Panc1 (cell line): ENCODE measurements around the gene MORN1. TPM values are rescaled to one million over a fixed set of nuclear protein-coding genes. Genes with fewer than 3 reads are reported as not detected.

Source experiments
- ATAC-seq: fragments of 200-7000 bp; cut with Tn5 transposase; 2 replicates; pipeline ENCODE4 v1.9.1; 2020; ENCODE audit warnings: mild to moderate bottlenecking, moderate library complexity
- BruUV-seq: library from RNA; stranded (reverse); fragments of 400-500 nt; replicated peaks from 2 replicates; lab custom pipeline; 2021; lab: Mats Ljungman, UMichigan
- CTCF ChIA-PET: fragments of 300-600 bp; sonication (Branson Sonifier 250); formaldehyde crosslinking; loops from one replicate; lab custom pipeline; 2022; ENCODE audit warnings: antibody characterized with exemption; lab: Charles Lee
- POLR2A ChIA-PET: fragments of 300-600 bp; sonication (Branson Sonifier 250); formaldehyde crosslinking; loops from one replicate; lab custom pipeline; 2022; ENCODE audit warnings: antibody characterized with exemption; lab: Charles Lee
- DNase-seq: peaks from one replicate; pipeline ENCODE4 v3.0.0-alpha.2; 2010; ENCODE audit warnings: low read depth, low spot score
- H3K27ac ChIP-seq: 2 replicates; pipeline ENCODE4 v1.5.1; 2011; ENCODE audit warnings: mild to moderate bottlenecking, low read length, inconsistent platforms
- H3K27me3 ChIP-seq: fragments of 200-500 bp; sonication (Bioruptor generic); 2 replicates; pipeline ENCODE4 v1.6.0; 2014; ENCODE audit warnings: low read length, inconsistent platforms; ENCODE audit not compliant: control insufficient read depth, insufficient read depth
- H3K36me3 ChIP-seq: fragments of 200-500 bp; sonication (Bioruptor generic); 2 replicates; pipeline ENCODE4 v1.5.1; 2014; ENCODE audit warnings: inconsistent platforms, mild to moderate bottlenecking, low read length, moderate library complexity; ENCODE audit not compliant: control insufficient read depth, insufficient read depth
- H3K4me1 ChIP-seq: 2 replicates; pipeline ENCODE4 v1.5.1; 2011; ENCODE audit warnings: inconsistent platforms, mild to moderate bottlenecking, low read length, moderate library complexity; ENCODE audit not compliant: control insufficient read depth, insufficient read depth
- H3K4me3 ChIP-seq, 2 experiments: 2 replicates each; pipeline ENCODE4 v1.5.1; 2011 to 2012; ENCODE audit warnings: low read depth in 2 of 2, low read length in 2 of 2, mild to moderate bottlenecking in 2 of 2, inconsistent platforms in 1 of 2, moderate library complexity in 1 of 2
- H3K9me3 ChIP-seq: fragments of 200-500 bp; sonication (Bioruptor generic); 2 replicates; pipeline ENCODE4 v1.5.1; 2014; ENCODE audit warnings: low read depth, mild to moderate bottlenecking, inconsistent platforms, low read length, moderate library complexity; ENCODE audit not compliant: control insufficient read depth, insufficient read depth
- CTCF ChIP-seq: fragments of 450-650 bp; IDR thresholded peaks from 2 replicates; pipeline ENCODE4 v1.5.1; 2017; ENCODE audit warnings: mild to moderate bottlenecking
- POLR2AphosphoS5 ChIP-seq: IDR thresholded peaks from 2 replicates; pipeline ENCODE4 v1.6.1; 2012; ENCODE audit warnings: mild to moderate bottlenecking, low read depth, low read length, moderate library complexity
- REST ChIP-seq, 2 experiments: IDR thresholded peaks; 2 replicates each; pipeline ENCODE4 v1.6.1; 2011 to 2012; ENCODE audit warnings: low read depth in 2 of 2, control low read depth in 1 of 2, low read length in 1 of 2, mild to moderate bottlenecking in 1 of 2, moderate library complexity in 1 of 2; ENCODE audit not compliant: insufficient read depth in 1 of 2
- SIN3A ChIP-seq: IDR thresholded peaks from 2 replicates; pipeline ENCODE4 v1.6.1; 2012; ENCODE audit warnings: low read depth, mild to moderate bottlenecking, low read length, moderate library complexity, borderline replicate concordance; ENCODE audit not compliant: insufficient read depth
- TCF7L2 ChIP-seq: IDR thresholded peaks from 2 replicates; pipeline ENCODE4 v1.6.1; 2011; ENCODE audit warnings: mild to moderate bottlenecking, low read depth, low read length, inconsistent platforms
- in situ Hi-C: cut with HindIII; loops from 2 replicates; pipeline ENCODE4 v1.10.0; 2016; ENCODE audit warnings: low sequenced_read_pairs, low pct_unique_long_range_greater_than_20kb
- intact Hi-C: fragments of 100-400 bp; cut with micrococcal nuclease; formaldehyde crosslinking; loops from one replicate; pipeline ENCODE4 v1.10.0; 2022; ENCODE audit not compliant: unreplicated experiment
- total RNA-seq: library from RNA; stranded (reverse); gene quantifications from one replicate; pipeline ENCODE4 v1.2.1, GENCODE V29; 2021; ENCODE audit not compliant: unreplicated experiment

Gene MORN1
- total RNA-seq, 1 experiment from 2014 or later, result 21.3 TPM

- H3K9me3 ChIP-seq, result no peaks in the 10 kb centered on the region
- intact Hi-C loops, result loop anchor here (5.0 to 10.0 kb wide), 2 partner anchors 79 to 117 kb away; partner anchors contain the start of gene FAAP20
- H3K36me3 ChIP-seq, result no peaks in the 10 kb centered on the region; the same call in 1 of the 2 replicates
- peaks cover 59% of the 10 kb centered on the region for H3K4me1 ChIP-seq
- in situ Hi-C loops, result no loop called here
- H3K4me3 ChIP-seq, result no peak overlapping the region
- ChIA-PET CTCF (interaction anchor here (1.0 to 1.2 kb wide), 2 partner anchors 71 to 117 kb away, joined by 3 to 4 read pairs; partner anchors contain the start of gene FAAP20), POLR2A (interaction anchor here (0.6 to 0.7 kb wide), 3 partner anchors 115 to 1471 kb away, joined by 3 to 13 read pairs (median 6); no protein-coding TSS in a partner anchor)
- peak overlapping the region; percentile 88 for H3K27ac ChIP-seq
- no peak for DNase-seq
- no peak for TF ChIP-seq REST (IDR thresholded peaks at IDR 0.05; ENCODE audit: insufficient read depth in 1 of 2, low read depth in 2 of 2, low read length in 1 of 2)
- TF ChIP-seq POLR2AphosphoS5, result 0 out of 2 replicates have a peak, but pooled peaks have one; percentile 18
- no peak for TF ChIP-seq SIN3A
- no peak for TF ChIP-seq TCF7L2
- peak; percentile 51 for ATAC-seq
- no TSS peak for BruUV-seq
- no peaks in the 10 kb centered on the region for H3K27me3 ChIP-seq
Observed at GRCh38 chr1:2311184-2312032, 79.9 kb downstream of the MORN1 start.

GRCh38 chr1:2310332-2311183 is 80.8 kb downstream of the MORN1 start:
- Histone ChIP-seq H3K4me3 (no peak overlapping the region), H3K9me3 (no peaks in the 10 kb centered on the region), H3K27me3 (no peaks in the 10 kb centered on the region), H3K27ac (peak overlapping the region; percentile 88), H3K4me1 (peaks cover 51% of the 10 kb centered on the region), H3K36me3 (no peaks in the 10 kb centered on the region; the same call in 1 of the 2 replicates)
- TF ChIP-seq CTCF (no peak), POLR2AphosphoS5 (0 out of 2 replicates have a peak, but pooled peaks have one; percentile 19)
- DNase-seq (no peak), ATAC-seq (peak; percentile 18; the same call in 1 of the 2 replicates)
- intact Hi-C loops, result loop anchor here (5.0 to 10.0 kb wide), 2 partner anchors 78 to 116 kb away; partner anchors contain the start of gene FAAP20
- ChIA-PET CTCF (interaction anchor here (0.6 to 1.2 kb wide), 4 partner anchors 65 to 116 kb away, joined by 3 to 4 read pairs (median 3); partner anchors contain the start of gene FAAP20), POLR2A (interaction anchor here (0.5 to 0.7 kb wide), 3 partner anchors 16 to 99 kb away, joined by 3 to 6 read pairs (median 3); no protein-coding TSS in a partner anchor)
- in situ Hi-C loops, result no loop called here
- BruUV-seq, result no TSS peak
